Iris pigment epithelial cell (primary cell): ENCODE results near the gene SLC13A3.

Source experiments
- DNase-seq: peaks from one replicate; pipeline ENCODE4 v3.0.0-alpha.2; 2011; ENCODE audit warnings: low read depth

Gene SLC13A3

GRCh38 chr20:46555370-46555956 lies 95.8 kb downstream of the SLC13A3 start:
- DNase-seq: no peak

GRCh38 chr20:46554828-46555227 lies 96.4 kb downstream of the SLC13A3 start:
- DNase-seq: no peak

- DNase-seq: no peak
These were observed 97.3 kb downstream of the SLC13A3 start for GRCh38 chr20:46553926-46554325.

GRCh38 chr20:46552460-46553420 lies 98.5 kb downstream of the SLC13A3 start:
- no peak for DNase-seq

- no peak for DNase-seq
These were observed 99.5 kb downstream of the SLC13A3 start for GRCh38 chr20:46551522-46552381.

GRCh38 chr20:46550461-46550860 lies 100.8 kb downstream of the SLC13A3 start, which contains the start of gene OCSTAMP:
OCSTAMP (minus strand) TSS chr20:46550654; CDS start chr20:46550560, 94 bp downstream.
- no peak for DNase-seq

GRCh38 chr20:46549188-46549972 lies 101.9 kb downstream of the SLC13A3 start:
- DNase-seq: no peak

GRCh38 chr20:46548688-46549087 lies 102.6 kb downstream of the SLC13A3 start:
- no peak for DNase-seq

GRCh38 chr20:46547995-46548394 lies 103.3 kb downstream of the SLC13A3 start:
- DNase-seq: no peak

GRCh38 chr20:46546936-46547335 lies 104.3 kb downstream of the SLC13A3 start:
- no peak for DNase-seq

GRCh38 chr20:46546298-46546697 lies 105.0 kb downstream of the SLC13A3 start:
- no peak for DNase-seq

- DNase-seq: no peak
These were observed 105.5 kb downstream of the SLC13A3 start for GRCh38 chr20:46545827-46546138.

GRCh38 chr20:46545077-46545826 lies 106.0 kb downstream of the SLC13A3 start:
- peak; percentile 10 for DNase-seq

- DNase-seq: peak; percentile 8
These were observed 106.7 kb downstream of the SLC13A3 start for GRCh38 chr20:46544576-46544975.

- DNase-seq: no peak
These were observed 107.3 kb downstream of the SLC13A3 start for GRCh38 chr20:46543959-46544358.

GRCh38 chr20:46543033-46543432 lies 108.2 kb downstream of the SLC13A3 start:
- no peak for DNase-seq

- DNase-seq: no peak
These were observed 109.9 kb downstream of the SLC13A3 start for GRCh38 chr20:46541229-46541935.

- DNase-seq: no peak
These were observed 112.1 kb downstream of the SLC13A3 start for GRCh38 chr20:46539113-46539512.

GRCh38 chr20:46530640-46531039 lies 120.6 kb downstream of the SLC13A3 start:
- no peak for DNase-seq

GRCh38 chr20:46523696-46524328 lies 127.4 kb downstream of the SLC13A3 start:
- DNase-seq: peak; percentile 12
